ENCODE measurements around the gene TMPRSS6.
"Not testable (repeated sequence)": the region's sequence is repeated elsewhere in the genome, so short reads cannot be mapped to it uniquely, and the experiment has no call there.

Gene TMPRSS6

GRCh38 chr22:37084385-37084784 is 25.1 kb downstream of the TMPRSS6 start:
- no peak for DNase-seq

DNA sequence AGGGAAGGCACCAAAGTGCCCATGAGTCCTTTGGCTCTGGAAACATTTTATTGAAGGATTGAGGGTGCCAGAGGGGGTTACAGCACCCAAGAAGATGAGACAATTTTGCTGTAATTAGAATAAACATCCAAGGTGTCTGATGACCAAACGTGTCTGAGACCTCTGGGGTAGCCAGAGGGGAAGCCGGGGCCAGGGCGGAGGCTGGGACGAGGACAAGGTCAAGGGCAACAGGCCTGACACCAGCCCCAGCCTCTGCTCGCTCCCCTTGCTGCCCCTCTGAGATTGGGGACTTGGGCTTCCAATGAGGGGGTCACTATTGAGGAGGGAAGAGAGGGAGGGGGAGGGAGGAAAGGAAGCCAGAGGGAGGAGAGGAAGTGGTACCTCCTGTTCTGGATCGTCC is 25.6 kb downstream of the TMPRSS6 start:
- no peak for DNase-seq

- no peak for DNase-seq
These were observed 27.2 kb downstream of the TMPRSS6 start for GRCh38 chr22:37082251-37082873.

DNA sequence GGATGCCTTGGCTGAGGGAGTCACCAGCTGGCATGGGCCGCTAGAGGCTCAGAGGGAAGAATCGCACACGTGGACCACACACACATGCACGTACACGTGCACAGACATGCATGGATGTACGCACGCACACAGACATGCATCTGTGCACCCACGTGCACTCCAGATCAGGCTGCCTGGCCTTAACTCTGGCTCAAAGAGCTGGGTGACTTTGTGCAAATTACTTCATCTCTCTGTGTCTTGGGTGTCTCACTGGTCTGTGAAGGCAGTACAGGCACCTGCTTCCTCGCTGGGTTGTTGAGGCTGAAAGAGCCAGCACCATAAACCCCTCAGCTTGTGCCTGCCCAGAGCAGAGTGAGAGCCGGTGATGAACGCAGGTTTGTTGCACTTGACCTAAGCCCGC is 28.7 kb downstream of the TMPRSS6 start:
- DNase-seq, result no peak

- DNase-seq, result no peak
These were observed 29.1 kb downstream of the TMPRSS6 start for GRCh38 chr22:37080438-37080837.

DNA sequence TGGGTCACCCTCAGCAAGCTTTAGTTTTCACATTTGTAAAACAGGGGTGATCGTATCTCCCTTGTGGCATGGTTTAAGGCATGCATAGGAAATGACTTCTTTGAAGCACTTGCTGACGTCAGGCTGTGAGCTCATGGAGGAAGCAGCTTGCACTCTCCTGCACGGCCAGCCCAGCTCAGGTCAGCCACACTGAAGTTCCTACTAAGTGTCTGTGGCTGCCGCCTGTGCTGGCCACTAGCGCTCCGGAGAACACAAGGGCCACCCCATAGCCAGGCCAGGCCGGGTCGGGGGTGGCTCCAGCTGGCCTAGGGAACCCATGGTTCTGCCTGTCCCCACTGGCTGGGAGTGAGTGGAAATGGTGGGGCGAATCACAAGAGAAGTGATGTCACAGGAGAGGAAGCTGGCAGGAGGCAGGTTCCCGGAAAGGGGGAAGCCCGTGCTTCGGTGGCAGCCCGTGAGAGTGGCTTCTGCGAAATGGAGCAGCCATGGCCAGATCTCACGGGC is 29.8 kb downstream of the TMPRSS6 start:
- DNase-seq, result peak; percentile 89 to 92

GRCh38 chr22:37079158-37079557 is 30.4 kb downstream of the TMPRSS6 start:
- DNase-seq, result peak in 1 of 2 donors; percentile 13

DNA sequence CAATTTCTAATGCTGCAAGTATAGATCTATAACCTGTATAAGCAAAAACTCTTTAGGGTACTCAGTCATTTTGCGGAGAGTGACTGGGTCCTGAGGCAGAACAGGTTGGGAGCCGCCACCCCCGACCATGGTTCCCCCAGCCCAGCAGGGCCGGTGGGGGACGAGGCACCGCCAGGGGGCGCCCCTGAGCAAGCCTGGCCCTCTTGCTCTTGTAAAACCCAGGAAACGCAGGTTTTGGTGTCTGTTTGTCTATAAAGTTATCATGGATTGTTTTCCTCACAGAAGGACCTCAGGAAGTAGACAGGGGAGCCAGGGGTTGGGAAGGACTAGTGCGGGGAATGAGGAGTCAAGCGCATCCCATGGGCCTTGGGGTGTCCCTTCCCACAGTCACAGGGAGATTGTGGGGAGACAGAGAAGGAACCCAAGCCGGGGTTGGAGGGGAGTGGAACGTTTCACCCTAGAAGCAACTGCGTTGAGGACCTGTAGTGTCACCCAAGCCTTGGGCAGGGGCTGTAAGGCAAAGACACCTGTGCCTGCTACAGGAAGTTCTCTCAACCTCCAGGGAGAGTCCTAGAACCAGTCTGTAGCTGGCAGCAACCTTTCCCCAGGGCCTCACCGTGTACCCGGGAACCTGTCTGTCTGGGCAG is 31.6 kb downstream of the TMPRSS6 start:
- DNase-seq, result peak; percentile 78 to 87

DNA sequence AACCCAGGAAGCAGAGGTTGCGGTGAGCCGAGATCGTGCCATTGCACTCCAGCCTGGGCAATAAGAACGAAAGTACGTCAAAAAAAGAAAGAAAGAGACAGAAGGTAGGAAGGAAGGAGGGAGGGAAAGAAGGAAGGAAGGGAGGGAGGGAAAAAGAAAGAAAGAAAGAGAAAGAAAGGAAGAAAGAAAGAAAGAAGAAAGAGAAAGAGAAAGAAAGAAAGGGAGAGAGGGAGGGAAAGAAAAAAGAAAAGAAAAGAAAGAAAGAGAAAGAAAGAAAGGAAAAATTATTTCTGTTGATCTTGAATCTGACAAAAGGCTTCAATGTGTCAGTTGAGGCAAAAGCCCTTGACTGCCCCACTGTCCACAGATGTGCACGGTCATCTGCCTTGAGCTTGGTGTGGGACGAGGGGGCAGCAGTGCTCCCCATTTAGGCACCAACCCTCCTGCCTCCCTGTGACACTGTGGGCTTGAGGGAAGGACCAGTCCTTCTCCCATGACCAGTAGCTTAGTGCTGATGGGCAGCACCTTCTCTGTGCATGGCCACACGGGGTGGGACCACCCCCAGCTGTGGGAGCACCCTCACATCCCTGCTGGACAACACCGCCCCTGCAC is 33.6 kb downstream of the TMPRSS6 start:
- DNase-seq, result no peak

DNA sequence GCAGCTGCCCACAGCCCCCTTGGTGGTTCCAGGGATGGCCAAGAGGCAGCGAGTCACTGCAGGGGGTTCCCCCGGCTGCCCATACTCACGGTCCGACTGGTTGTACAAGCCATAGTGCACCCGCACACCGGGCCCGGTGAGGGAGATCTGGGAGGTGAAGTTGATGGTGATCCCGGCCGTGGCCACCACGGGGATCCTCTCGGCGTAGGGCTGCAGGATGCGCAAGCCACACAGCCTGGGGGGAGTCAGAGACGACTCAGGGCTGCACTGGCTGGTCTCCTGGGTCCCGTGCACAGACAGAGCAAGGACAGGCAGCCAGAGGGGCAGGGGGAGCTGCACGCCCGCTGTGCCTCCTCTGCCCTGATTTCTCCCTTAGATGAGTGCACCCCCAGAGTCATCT is 34.5 kb downstream of the TMPRSS6 start:
- DNase-seq, result no peak

GRCh38 chr22:37074537-37074936 is 35.0 kb downstream of the TMPRSS6 start:
- DNase-seq, result no peak

GRCh38 chr22:37072673-37073072 is 36.8 kb downstream of the TMPRSS6 start:
- no peak for DNase-seq

- DNase-seq, result not testable (repeated sequence)
These were observed 37.5 kb downstream of the TMPRSS6 start for GRCh38 chr22:37071850-37072592.

GRCh38 chr22:37070744-37071143 is 38.8 kb downstream of the TMPRSS6 start:
- no peak for DNase-seq

DNA sequence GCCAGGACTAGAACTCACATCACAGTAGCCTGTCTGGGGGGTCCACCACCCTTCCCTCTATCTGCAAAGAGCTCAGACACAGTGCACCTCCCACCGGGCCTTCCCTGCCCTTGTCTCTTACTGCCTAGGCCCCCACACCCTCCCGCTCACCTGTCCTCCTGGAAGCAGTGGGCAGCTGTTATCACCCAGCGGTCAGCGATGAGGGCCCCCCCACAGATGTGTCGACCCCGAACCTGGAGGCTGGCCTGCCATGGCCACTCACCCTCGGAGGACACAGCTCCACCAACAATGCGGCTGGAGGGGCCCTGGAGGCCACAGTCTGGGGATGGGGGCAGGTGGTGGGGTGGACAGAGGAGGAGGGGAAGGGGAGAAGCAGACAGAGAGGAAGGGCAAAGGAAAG is 39.2 kb downstream of the TMPRSS6 start:
- DNase-seq, result no peak

GRCh38 chr22:37069719-37070118 is 39.8 kb downstream of the TMPRSS6 start:
- no peak for DNase-seq

DNA sequence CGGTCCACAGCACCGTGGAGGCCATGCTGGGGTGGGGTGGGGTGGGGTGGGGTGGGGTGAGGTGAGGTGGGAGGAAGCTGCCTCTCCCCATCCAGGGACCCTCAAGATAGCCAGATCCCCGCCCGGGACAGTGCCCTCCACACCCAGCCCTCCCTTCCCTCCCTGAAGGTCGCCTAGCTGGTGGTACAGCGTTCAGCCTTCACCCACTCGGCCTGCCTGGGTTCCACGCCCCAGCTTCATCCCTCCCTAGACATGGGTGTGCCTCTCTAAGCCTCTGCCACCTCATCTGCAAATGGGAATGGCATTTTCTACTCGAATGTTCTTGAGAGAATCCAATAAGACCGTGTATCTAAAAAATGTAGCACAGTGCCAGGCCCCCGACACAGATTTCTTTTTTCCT is 40.2 kb downstream of the TMPRSS6 start:
- DNase-seq, result no peak

- DNase-seq, result no peak
These were observed 40.7 kb downstream of the TMPRSS6 start for GRCh38 chr22:37068859-37069258.

DNA sequence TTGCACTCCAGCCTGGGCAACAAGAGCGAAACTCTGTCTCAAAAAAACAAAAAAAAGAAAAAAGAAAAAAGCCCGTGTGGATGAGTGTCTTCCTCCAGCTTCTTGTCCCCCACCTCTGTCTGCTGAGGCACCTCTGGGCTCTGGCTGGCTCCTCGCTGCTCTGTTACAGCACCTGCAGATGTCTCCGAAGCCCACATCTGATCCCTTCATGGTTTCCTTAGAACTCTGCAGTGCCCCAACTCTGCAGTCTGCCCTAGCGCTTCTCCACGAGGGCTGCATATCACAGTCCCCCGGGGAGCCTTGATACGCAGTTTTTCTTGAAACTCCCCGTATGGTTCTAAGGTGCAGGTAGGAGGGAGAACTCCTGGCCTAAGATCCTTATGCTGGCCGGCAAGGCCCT is 42.1 kb downstream of the TMPRSS6 start:
- DNase-seq, result no peak

GRCh38 chr22:37065961-37066360 is 43.6 kb downstream of the TMPRSS6 start:
- no peak for DNase-seq

DNA sequence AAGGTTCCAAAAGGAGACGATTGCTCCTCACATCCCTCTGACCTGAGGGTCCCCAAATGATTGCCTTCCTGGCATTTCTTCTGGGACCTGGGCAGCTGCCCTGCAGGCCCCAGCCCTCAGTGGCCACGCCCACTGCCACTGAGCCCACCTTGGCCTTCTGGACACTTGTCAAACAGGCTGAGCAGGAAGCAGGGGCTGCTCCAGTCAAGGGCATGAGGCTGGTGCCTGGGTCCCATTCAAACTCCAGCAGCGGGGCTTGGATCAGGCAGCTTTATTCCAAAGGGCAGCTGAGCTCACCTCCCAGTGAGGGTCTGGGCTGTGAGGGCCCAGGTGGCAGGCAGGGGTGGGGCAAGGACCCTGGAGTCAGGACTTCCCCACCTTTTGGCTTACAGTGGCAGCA is 44.3 kb downstream of the TMPRSS6 start:
- no peak for DNase-seq

DNA sequence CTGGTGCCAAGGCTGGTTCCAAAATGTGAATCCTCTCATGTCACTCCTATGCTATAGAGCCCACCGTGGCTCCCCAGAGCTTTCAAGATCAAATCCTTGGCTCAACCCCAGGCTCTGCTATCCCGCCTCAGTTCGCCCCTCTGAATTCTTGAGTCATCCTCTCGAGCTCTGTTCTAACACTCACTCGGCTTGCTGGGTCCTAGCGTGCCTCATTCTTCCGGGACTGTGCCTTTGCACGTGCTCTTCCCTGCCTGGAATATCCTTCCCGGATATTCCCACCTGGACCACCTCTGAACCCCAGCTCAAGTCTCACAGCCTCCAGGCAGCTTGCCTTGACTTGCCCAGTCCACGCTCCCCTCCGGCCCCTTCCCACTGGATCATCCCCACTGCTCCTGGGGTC is 45.0 kb downstream of the TMPRSS6 start:
- no peak for DNase-seq

Data from CD4-positive, alpha-beta T cell treated with Interferon alpha-2 for 1 hour (primary cell).